Measurements from ENCODE around the gene BBLN.

- TF ChIP-seq CTCF (IDR thresholded peaks at IDR 0.05) (no peak), EZH2 (IDR thresholded peaks at IDR 0.05) (no peak), EZH2phosphoT487 (IDR thresholded peaks at IDR 0.05) (no peak)
Observed at GRCh38 chr9:128149951-128150593, 10.0 kb upstream of the BBLN start.
